Heart right ventricle (tissue), 16 donors: ENCODE measurements around the gene SKIC2. TPM values are rescaled to one million over a fixed set of nuclear protein-coding genes. Genes with fewer than 3 reads are reported as not detected.

Experiments
- ATAC-seq, 8 donors: fragments of 200-7000 bp; cut with Tn5 transposase; one replicate each; pipeline ENCODE4 v1.9.1; 2020; ENCODE audit warnings: mild to moderate bottlenecking in 8 of 8, moderate library complexity in 8 of 8, moderate number of reproducible peaks in 1 of 8
- DNase-seq, 2 donors: peaks; one replicate each; pipeline ENCODE4 v3.0.0-alpha.2; 2020
- H3K27ac ChIP-seq, 10 donors: fragments of 200-600 bp; sonication (generic) in 2 of 10; one replicate each; pipeline versions ENCODE4 v1.5.0 to v1.8.0; 2020 to 2022; ENCODE audit warnings: mild to moderate bottlenecking in 3 of 10
- H3K27me3 ChIP-seq, 7 donors: fragments of 200-600 bp; one replicate each; pipeline ENCODE4 v1.8.0; 2021 to 2022; ENCODE audit warnings: mild to moderate bottlenecking in 2 of 7
- H3K36me3 ChIP-seq, 9 donors: fragments of 200-600 bp; sonication (generic) in 1 of 9; one replicate each; pipeline versions ENCODE4 v1.5.0 to v1.8.0; 2020 to 2022; ENCODE audit warnings: mild to moderate bottlenecking in 2 of 9
- H3K4me1 ChIP-seq, 9 donors: fragments of 200-600 bp; sonication (generic) in 1 of 9; one replicate each; pipeline versions ENCODE4 v1.5.0 to v1.8.0; 2020 to 2022; ENCODE audit warnings: mild to moderate bottlenecking in 4 of 9
- H3K4me3 ChIP-seq, 10 donors: fragments of 200-600 bp; sonication (generic) in 2 of 10; one replicate each; pipeline versions ENCODE4 v1.5.0 to v1.8.0; 2020 to 2022; ENCODE audit warnings: mild to moderate bottlenecking in 7 of 10, moderate library complexity in 2 of 10
- H3K9me3 ChIP-seq, 11 donors: fragments of 200-600 bp in 10 of 11; sonication (generic) in 2 of 11; one replicate each; pipeline versions ENCODE4 v1.5.0 to v1.8.0; 2013 to 2022; ENCODE audit warnings: mild to moderate bottlenecking in 2 of 11, control low read depth in 1 of 11, moderate library complexity in 1 of 11
- WGBS, 2 donors: extraction: QIAGEN DNeasy Blood & Tissue Kit; methylation state at CpG; one replicate each; pipeline ENCODE4 v1.1.7; 2013; ENCODE audit warnings: inconsistent platforms in 1 of 2; 5-methylcytosine and 5-hydroxymethylcytosine counted together
- intact Hi-C, 10 donors: fragments of 100-400 bp; cut with DNase I; formaldehyde crosslinking; loops; one replicate each; pipeline versions ENCODE4 v1.11.1 to v1.14.2; 2022
- polyA plus RNA-seq, 2 donors: library from polyadenylated mRNA; stranded (reverse); fragments of 200-250 nt; gene quantifications; one replicate each; pipeline ENCODE4 v1.2.3, GENCODE V29; 2013
- total RNA-seq, 10 donors: library from RNA; stranded (reverse); fragmentation: NEBNext Ultra II Directional in 3 of 10; extraction: Animal tissue kit (Norgen Biotek cat#: 25700) in 3 of 10; gene quantifications; one replicate each; pipeline versions ENCODE4 v1.2.1 to v1.2.4, GENCODE V29; 2021 to 2023
- TF ChIP-seq, protein P1 (sequence below), 9 donors: fragments of 200-600 bp; sonication (generic) in 2 of 9; IDR thresholded peaks; one replicate each; pipeline versions ENCODE4 v1.5.0 to v1.8.0; 2021 to 2022; ENCODE audit warnings: antibody characterized with exemption in 9 of 9, mild to moderate bottlenecking in 5 of 9, moderate library complexity in 1 of 9
- donor health status: Arrhythmogenic right ventricular cardiomyopathy.
- donor health status: ischemic (EF 13 %, LVEDD 7.1; RV severe dilation, severe dysfunction).
- donor health status: healthy with polysubstance abuse.
- donor health status: DM: no; HTN: yes; CAD: no.
- donor health status: DM: no; HTN: no; CAD: no.
- donor health status: ischemic (EF 25% LVEDD 6.9; RV normal size, moderate dysfunction).
- donor health status: ischemic (EF 25% LVEDD 5.7; RV mildly dilated, moderate dysfunction).
- donor health status: healthy.
- donor health status: DM: yes; HTN: yes; CAD: no.
- donor health status: Ischemic cardiomyopathy.
- donor health status: ischemic (EF 35%, LVEDD 5.7; RV mildly dilated, moderate dysfunction).
- donor health status: nonischemic (EF 11% LVEDD 7.7; RV severe dilation, severe dysfunction).
- donor health status: DM: yes; HTN: yes; CAD: no.
- donor health status: PGD.
- donor health status: ischemic (EF 29% LVEDD 5.4; RV normal size, mild dysfunction).
- donor health status: nonischemic (EF 23%, LVEDD 6.1; RV moderate dilation, normal function).

SKIC2 gene
- total and polyA plus RNA-seq, 12 donors: 21.8 to 67.4 (median 34.4) TPM

GRCh38 chr6:31945507-31946369 is 13.2 kb upstream of the SKIC2 start, which contains the start of gene CFB:
TSS of gene CFB (plus strand) at chr6:31946095. CDS start at chr6:31946222, 127 bp downstream.
- peak within 1 kb of the TSS in 6 of 10 donors; percentile 26 to 37 (median 30) for H3K4me3 ChIP-seq
- TF ChIP-seq, protein P1, sequence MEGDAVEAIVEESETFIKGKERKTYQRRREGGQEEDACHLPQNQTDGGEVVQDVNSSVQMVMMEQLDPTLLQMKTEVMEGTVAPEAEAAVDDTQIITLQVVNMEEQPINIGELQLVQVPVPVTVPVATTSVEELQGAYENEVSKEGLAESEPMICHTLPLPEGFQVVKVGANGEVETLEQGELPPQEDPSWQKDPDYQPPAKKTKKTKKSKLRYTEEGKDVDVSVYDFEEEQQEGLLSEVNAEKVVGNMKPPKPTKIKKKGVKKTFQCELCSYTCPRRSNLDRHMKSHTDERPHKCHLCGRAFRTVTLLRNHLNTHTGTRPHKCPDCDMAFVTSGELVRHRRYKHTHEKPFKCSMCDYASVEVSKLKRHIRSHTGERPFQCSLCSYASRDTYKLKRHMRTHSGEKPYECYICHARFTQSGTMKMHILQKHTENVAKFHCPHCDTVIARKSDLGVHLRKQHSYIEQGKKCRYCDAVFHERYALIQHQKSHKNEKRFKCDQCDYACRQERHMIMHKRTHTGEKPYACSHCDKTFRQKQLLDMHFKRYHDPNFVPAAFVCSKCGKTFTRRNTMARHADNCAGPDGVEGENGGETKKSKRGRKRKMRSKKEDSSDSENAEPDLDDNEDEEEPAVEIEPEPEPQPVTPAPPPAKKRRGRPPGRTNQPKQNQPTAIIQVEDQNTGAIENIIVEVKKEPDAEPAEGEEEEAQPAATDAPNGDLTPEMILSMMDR (IDR thresholded peaks at IDR 0.05): no peak
- peak; percentile 54 to 58 for DNase-seq
- peaks cover 0 to 18% (median 4%) of the 10 kb centered on the region in 9 donors for H3K4me1 ChIP-seq
- H3K27me3 ChIP-seq: peaks cover 0 to 21% (median 0%) of the 10 kb centered on the region in 7 donors
- H3K36me3 ChIP-seq: peaks cover 0 to 13% (median 0%) of the 10 kb centered on the region in 9 donors
- peak within 1 kb of the TSS; percentile 2 to 85 (median 66) for H3K27ac ChIP-seq
- H3K9me3 ChIP-seq: no peaks in the 10 kb centered on the region
- intact Hi-C loops: loop anchor here in 2 of 10 donors (10.0 kb wide), 2 partner anchors 261 to 271 kb away; partner anchors contain the start of gene LY6G5C (in 1 of the 2)
- ATAC-seq: peak; percentile 66 to 88 (median 81)
- WGBS, 2 donors: 42 to 50% methylated on average over 11 of the region's 11 CpGs

GRCh38 chr6:31946370-31946885 is 12.5 kb upstream of the SKIC2 start:
- Histone ChIP-seq H3K27ac (peak overlapping the region in 9 of 10 donors; percentile 7 to 85 (median 68)), H3K27me3 (peaks cover 0 to 21% (median 0%) of the 10 kb centered on the region in 7 donors), H3K36me3 (peaks cover 0 to 20% (median under 1%) of the 10 kb centered on the region in 9 donors), H3K9me3 (no peaks in the 10 kb centered on the region), H3K4me1 (peaks cover 0 to 18% (median 4%) of the 10 kb centered on the region in 9 donors), H3K4me3 (peak overlapping the region in 6 of 10 donors; percentile 26 to 37 (median 30))
- intact Hi-C loops: loop anchor here in 2 of 10 donors (10.0 kb wide), 2 partner anchors 262 to 272 kb away; partner anchors contain the start of gene LY6G5C (in 1 of the 2)
- TF ChIP-seq, protein P1 (IDR thresholded peaks at IDR 0.05): no peak
- 78 to 80% methylated on average over 11 of the region's 11 CpGs for WGBS, 2 donors
- ATAC-seq (peak in 1 of 8 donors; percentile 6), DNase-seq (no peak)

DNA sequence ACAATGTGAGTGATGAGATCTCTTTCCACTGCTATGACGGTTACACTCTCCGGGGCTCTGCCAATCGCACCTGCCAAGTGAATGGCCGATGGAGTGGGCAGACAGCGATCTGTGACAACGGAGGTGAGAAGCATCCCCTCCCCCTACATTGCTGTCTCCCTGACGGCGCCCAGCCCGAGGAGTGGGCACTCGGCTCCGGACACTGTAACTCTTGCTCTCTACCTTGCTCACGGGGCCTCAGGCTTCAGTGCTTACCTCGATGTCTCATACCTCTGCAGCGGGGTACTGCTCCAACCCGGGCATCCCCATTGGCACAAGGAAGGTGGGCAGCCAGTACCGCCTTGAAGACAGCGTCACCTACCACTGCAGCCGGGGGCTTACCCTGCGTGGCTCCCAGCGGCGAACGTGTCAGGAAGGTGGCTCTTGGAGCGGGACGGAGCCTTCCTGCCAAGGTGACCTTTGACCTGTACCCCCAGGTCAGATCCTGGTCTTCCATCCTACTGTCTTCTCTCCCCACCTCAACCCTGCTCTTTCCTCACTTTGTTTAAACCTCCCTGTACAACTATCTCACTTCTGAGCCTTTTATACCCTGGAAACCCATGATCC is 11.8 kb upstream of the SKIC2 start:
- intact Hi-C loops: loop anchor here in 2 of 10 donors (10.0 kb wide), 2 partner anchors 262 to 272 kb away; partner anchors contain the start of gene LY6G5C (in 1 of the 2)
- ATAC-seq: no peak
- H3K9me3 ChIP-seq: no peaks in the 10 kb centered on the region
- H3K27me3 ChIP-seq: peaks cover 0 to 21% (median 0%) of the 10 kb centered on the region in 7 donors
- H3K36me3 ChIP-seq: peaks cover 0 to 27% (median 8%) of the 10 kb centered on the region in 9 donors
- H3K4me1 ChIP-seq: peaks cover 0 to 18% (median 4%) of the 10 kb centered on the region in 9 donors
- DNase-seq: no peak
- TF ChIP-seq, protein P1 (IDR thresholded peaks at IDR 0.05): no peak
- 84 to 86% methylated on average over 24 of the region's 24 CpGs for WGBS, 2 donors
- H3K27ac ChIP-seq: no peak overlapping the region
- H3K4me3 ChIP-seq: no peak overlapping the region

GRCh38 chr6:31947864-31948263 is 11.1 kb upstream of the SKIC2 start:
- no peaks in the 10 kb centered on the region for H3K9me3 ChIP-seq
- intact Hi-C loops: loop anchor here in 2 of 10 donors (10.0 kb wide), 2 partner anchors 263 to 273 kb away; partner anchors contain the start of gene LY6G5C (in 1 of the 2)
- H3K36me3 ChIP-seq: peaks cover 0 to 30% (median 8%) of the 10 kb centered on the region in 9 donors
- no peak overlapping the region for H3K27ac ChIP-seq
- H3K27me3 ChIP-seq: peaks cover 0 to 17% (median 0%) of the 10 kb centered on the region in 7 donors
- no peak for ATAC-seq
- H3K4me1 ChIP-seq: peaks cover 0 to 18% (median 4%) of the 10 kb centered on the region in 9 donors
- no peak overlapping the region for H3K4me3 ChIP-seq
- no peak for DNase-seq
- TF ChIP-seq, protein P1 (IDR thresholded peaks at IDR 0.05): no peak
- 88 to 92% methylated on average over 4 of the region's 4 CpGs for WGBS, 2 donors
